Spinal cord (tissue), 10 donors: ENCODE data around the gene STRA8. TPM values are rescaled to one million over a fixed set of nuclear protein-coding genes. Genes with fewer than 3 reads are reported as not detected.

ENCODE experiments used
- DNase-seq, 6 donors: peaks; one replicate each; pipeline versions ENCODE4 v3.0.0 to v3.0.0-alpha.2; 2013 to 2015; ENCODE audit warnings: low spot score in 6 of 6, low read depth in 4 of 6
- H3K27ac ChIP-seq: one replicate; pipeline ENCODE4 v1.5.1; 2013; ENCODE audit warnings: low read depth, low read length, control low read depth
- H3K27me3 ChIP-seq: one replicate; pipeline ENCODE4 v1.6.1; 2013; ENCODE audit warnings: low read length; ENCODE audit not compliant: control insufficient read depth, insufficient read depth
- H3K36me3 ChIP-seq: one replicate; pipeline ENCODE4 v1.6.1; 2013; ENCODE audit warnings: low read length; ENCODE audit not compliant: control insufficient read depth, insufficient read depth
- H3K4me1 ChIP-seq: one replicate; pipeline ENCODE4 v1.6.1; 2013; ENCODE audit warnings: low read length; ENCODE audit not compliant: control insufficient read depth, insufficient read depth
- H3K4me3 ChIP-seq: one replicate; pipeline ENCODE4 v1.5.1; 2013; ENCODE audit warnings: low read depth, low read length, control low read depth
- H3K9me3 ChIP-seq: one replicate; pipeline ENCODE4 v1.6.1; 2013; ENCODE audit warnings: low read length; ENCODE audit not compliant: control insufficient read depth, insufficient read depth
- WGBS: methylation state at CpG from one replicate; pipeline ENCODE4 v1.1.5; 2013; ENCODE audit warnings: missing lambda C conversion rate; ENCODE audit not compliant: insufficient coverage; 5-methylcytosine and 5-hydroxymethylcytosine counted together
- polyA plus RNA-seq, 2 donors: library from polyadenylated mRNA; unstranded; fragments of 120-200 nt; gene quantifications; one replicate each; pipeline ENCODE4 v1.2.1, GENCODE V29; 2013; ENCODE audit not compliant: insufficient read length in 2 of 2
- small RNA-seq: library from RNA; depleted of rRNA; stranded (forward); fragments of <200 nt; gene quantifications from one replicate; pipeline ENCODE3, GENCODE V24; 2014; ENCODE audit warnings: low replicate concordance
- total RNA-seq, 2 donors: library from RNA; depleted of rRNA in 1 of 2; stranded (reverse); fragments of 120-200 nt in 1 of 2; fragments of >200 nt in 1 of 2; gene quantifications; one replicate each; pipeline versions ENCODE4 v1.2.3 to v1.2.4, GENCODE V29; 2013 to 2014
- donor health status: healthy.

The STRA8 gene
- total and polyA plus RNA-seq, 4 donors: not detected

DNA sequence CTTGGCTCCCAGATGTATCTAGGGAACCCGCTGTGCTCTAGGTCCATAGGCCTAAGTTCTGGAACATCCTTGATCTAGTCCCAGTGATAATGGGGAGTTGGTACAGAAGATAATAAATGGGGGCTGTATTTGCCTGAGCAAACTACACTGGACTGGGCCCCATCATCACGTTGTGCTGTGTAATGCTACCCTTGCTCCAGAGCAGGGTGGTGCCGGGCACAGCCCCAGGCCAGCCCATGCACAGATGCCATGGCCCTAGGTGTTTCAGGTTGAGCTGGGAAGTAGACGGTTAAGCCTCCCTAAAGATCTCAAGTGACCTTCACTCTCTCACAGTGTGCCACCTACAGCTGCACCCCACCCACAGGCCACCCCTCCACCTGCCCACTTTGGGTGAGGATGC is 53.2 kb downstream of the STRA8 start:
- 94% methylated on average over 4 of the region's 4 CpGs for WGBS
- no peak for DNase-seq
- Histone ChIP-seq H3K4me3 (no peak overlapping the region), H3K27me3 (no peaks in the 10 kb centered on the region), H3K36me3 (no peaks in the 10 kb centered on the region), H3K27ac (no peak overlapping the region), H3K9me3 (no peaks in the 10 kb centered on the region), H3K4me1 (no peaks in the 10 kb centered on the region)

DNA sequence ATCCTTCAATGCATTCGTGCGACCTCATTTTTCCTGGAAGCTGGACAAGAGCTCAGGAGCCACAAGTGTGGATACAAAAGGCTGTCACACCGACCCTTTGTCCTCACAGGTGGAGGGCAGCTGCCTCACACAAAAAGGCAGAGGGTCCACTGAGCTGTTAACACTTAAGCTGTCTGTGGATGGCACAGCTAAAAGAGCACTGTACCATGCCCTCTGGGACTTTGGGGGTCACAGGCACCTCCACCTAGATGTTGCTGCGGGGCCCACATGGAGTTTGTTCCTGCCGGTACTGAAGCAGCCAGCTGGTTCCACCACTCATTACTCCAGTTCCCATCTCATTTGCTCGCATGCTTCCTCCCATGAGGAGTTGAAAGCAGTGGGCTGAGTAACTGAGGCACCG is 57.0 kb downstream of the STRA8 start:
- no peaks in the 10 kb centered on the region for H3K27me3 ChIP-seq
- H3K9me3 ChIP-seq: no peaks in the 10 kb centered on the region
- 60% methylated on average over 5 of the region's 7 CpGs for WGBS
- no peak overlapping the region for H3K4me3 ChIP-seq
- no peaks in the 10 kb centered on the region for H3K36me3 ChIP-seq
- DNase-seq: no peak
- no peaks in the 10 kb centered on the region for H3K4me1 ChIP-seq
- no peak overlapping the region for H3K27ac ChIP-seq

DNA sequence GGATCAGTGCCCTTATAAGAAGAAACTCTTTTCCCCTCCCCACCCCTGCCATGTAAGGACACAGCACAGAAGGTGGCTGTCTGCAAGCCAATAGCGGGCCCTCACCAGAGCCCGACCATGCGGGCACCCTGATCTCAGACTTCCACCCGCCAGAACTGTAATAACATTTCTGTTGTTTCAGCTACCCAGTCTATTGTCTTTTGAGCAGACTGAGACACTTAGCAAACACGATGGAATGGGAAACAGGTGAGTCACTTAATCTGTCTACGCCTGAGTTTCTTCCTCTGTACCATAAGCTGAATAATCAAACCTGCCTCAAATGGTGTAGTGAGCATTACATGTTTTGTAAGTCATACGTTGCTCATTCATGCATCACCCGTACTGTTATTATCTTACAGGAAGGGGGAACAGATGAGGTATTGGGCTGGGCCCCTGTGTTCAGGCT is 58.2 kb downstream of the STRA8 start:
- no peak for DNase-seq
- no peaks in the 10 kb centered on the region for H3K4me1 ChIP-seq
- no peak overlapping the region for H3K27ac ChIP-seq
- H3K4me3 ChIP-seq: no peak overlapping the region
- WGBS: 86% methylated on average over 4 of the region's 8 CpGs
- H3K36me3 ChIP-seq: no peaks in the 10 kb centered on the region
- H3K9me3 ChIP-seq: no peaks in the 10 kb centered on the region
- no peaks in the 10 kb centered on the region for H3K27me3 ChIP-seq

DNA sequence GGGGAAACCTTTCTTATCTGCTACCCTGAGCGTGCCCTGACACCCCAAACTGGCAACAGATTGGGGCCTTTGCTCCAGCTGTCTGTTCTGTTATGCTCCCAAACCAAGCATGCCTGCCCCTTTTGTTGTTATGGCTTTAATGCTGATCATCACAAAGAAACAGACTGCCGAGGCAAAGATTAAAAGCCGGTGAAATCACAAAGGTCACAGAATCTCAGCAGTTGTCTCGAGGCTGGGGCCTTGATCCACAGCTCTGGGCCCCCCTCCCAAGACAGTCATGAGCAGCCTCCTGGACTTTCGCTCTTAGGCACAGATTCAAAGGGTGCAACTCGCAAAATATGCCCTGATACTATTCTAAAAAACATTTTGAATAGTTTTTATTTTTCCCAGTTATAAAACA is 65.6 kb downstream of the STRA8 start:
- no peaks in the 10 kb centered on the region for H3K36me3 ChIP-seq
- DNase-seq: no peak
- WGBS: 7% methylated on average over 4 of the region's 6 CpGs
- no peaks in the 10 kb centered on the region for H3K27me3 ChIP-seq
- H3K4me1 ChIP-seq: no peaks in the 10 kb centered on the region
- peaks cover 2% of the 10 kb centered on the region for H3K9me3 ChIP-seq
- H3K4me3 ChIP-seq: no peak overlapping the region
- H3K27ac ChIP-seq: no peak overlapping the region

DNA sequence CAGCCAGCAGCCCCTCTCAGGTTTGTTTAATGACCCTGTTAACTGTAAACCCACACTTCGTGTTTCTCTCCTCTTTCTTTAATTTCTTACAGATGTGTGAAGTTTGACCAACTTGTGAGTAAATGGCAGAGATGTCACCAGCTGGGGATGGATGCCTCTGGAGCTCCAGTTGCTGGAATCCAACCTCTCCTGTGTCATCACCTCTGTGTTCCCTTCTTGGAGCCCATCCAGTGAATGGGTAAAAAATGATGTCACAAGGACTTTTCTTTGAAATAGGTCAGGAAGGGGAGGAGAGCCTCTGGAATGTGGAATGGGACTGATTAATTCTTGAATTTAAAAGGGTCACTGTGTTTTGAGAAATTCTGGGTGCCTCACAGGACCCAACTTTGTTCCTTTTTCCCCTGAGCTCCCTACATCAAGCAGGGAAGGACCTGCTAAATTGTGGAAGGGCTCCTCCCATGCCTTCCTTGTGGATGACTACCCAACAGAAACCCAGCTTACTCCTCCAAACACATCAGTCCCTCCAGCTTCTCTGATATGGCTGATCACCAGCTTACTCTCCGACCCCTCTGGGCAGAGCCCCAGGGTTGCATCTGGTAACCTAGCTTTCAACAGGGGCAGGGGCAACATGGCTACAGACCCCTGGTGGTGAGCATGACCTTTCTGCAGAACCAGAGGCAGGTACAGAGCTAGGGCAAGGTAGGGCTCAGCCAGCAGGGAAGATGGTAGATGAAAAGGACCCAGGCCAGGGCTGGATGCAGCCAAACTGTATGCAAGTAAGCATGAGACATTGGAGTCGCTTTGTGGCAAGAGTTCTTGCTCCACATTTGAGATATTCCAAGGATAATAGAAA is 67.5 kb downstream of the STRA8 start:
- H3K4me1 ChIP-seq: no peaks in the 10 kb centered on the region
- DNase-seq: no peak
- H3K4me3 ChIP-seq: no peak overlapping the region
- peaks cover 2% of the 10 kb centered on the region for H3K9me3 ChIP-seq
- no peak overlapping the region for H3K27ac ChIP-seq
- no peaks in the 10 kb centered on the region for H3K27me3 ChIP-seq
- 94% methylated on average over 2 of the region's 3 CpGs for WGBS
- H3K36me3 ChIP-seq: no peaks in the 10 kb centered on the region

Small RNA genes lying within 50 kb of the gene (small RNA-seq; reads per million reads assigned to genes)
- gene MIR6509: not detected

Other genes with a start within 250 kb of the STRA8 start
- 1 to 10 TPM; 5.5 to 5.9 TPM for gene AGBL3, start 247.3 kb upstream of the STRA8 start, total RNA-seq
- gene AGBL3, start 247.3 kb upstream of the STRA8 start, polyA plus RNA-seq: 1 to 10 TPM; 7.7 to 8.3 TPM
- 1 to 10 TPM; 3.0 to 3.4 TPM for gene TMEM140, start 85.8 kb upstream of the STRA8 start, total RNA-seq
- gene TMEM140, start 85.8 kb upstream of the STRA8 start, polyA plus RNA-seq: 10 to 100 TPM; 10.6 to 11.2 TPM
- gene CYREN, start 63.1 kb upstream of the STRA8 start, total RNA-seq: 10 to 100 TPM; 23.7 to 51.8 TPM
- gene CYREN, start 63.1 kb upstream of the STRA8 start, polyA plus RNA-seq: 10 to 100 TPM; 27.5 to 31.2 TPM
- 10 to 100 TPM; 11.8 to 23.4 TPM for gene WDR91, start 22.3 kb upstream of the STRA8 start, total RNA-seq
- gene WDR91, start 22.3 kb upstream of the STRA8 start, polyA plus RNA-seq: 10 to 100 TPM; 16.2 to 27.4 TPM